Mammary epithelial cell (primary cell): ENCODE data around the gene MAMLD1.

ENCODE experiments used
- CTCF ChIP-seq, 2 donors: IDR thresholded peaks in 1 of 2; conservative IDR thresholded peaks in 1 of 2; 2 replicates each; pipeline ENCODE4 v1.5.1; 2011 to 2012; ENCODE audit warnings: inconsistent platforms in 2 of 2, low read length in 2 of 2, mild to moderate bottlenecking in 2 of 2, control low read depth in 1 of 2, low read depth in 1 of 2; ENCODE audit not compliant: insufficient read depth in 1 of 2; ENCODE audit errors: extremely low read depth in 1 of 2
- EZH2 ChIP-seq: IDR thresholded peaks from 2 replicates; pipeline ENCODE4 v1.6.1; 2012; ENCODE audit warnings: low read length, inconsistent platforms, borderline replicate concordance

DNA sequence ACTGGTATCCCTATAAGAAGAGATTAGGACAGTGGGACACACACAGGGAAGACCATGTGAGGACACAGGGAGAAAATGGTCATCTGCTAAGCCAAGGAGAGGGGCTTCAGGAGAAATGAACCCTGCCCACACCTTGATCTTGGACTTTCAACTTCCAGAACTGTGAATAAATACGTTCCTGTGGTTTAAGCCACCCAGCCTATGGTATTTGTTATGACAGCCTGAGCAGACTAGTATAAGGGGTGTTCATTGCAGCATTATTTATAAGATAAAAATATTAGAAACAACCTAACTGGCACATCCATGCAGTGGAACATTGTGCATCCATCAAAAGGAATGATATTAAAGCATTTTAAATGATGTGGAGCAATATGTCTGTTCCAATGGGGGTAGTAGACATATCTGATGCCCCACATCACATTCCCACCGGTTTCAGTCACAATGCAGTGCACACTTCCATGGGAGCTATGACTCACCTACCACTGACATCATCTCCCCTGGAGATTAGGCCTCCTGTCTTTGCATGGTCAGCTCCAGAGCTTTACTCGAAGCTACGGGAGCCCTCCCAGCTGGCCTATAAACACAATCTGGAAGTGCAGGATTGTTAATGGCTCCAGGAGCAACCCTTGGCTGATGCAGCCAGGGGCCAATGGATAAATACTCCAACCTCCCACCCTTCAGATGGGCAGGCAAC is 38.9 kb upstream of the MAMLD1 start:
- TF ChIP-seq CTCF (conservative IDR thresholded peaks at IDR 0.05 in 1 of 2, IDR thresholded peaks at IDR 0.05 in 1 of 2; ENCODE audit: extremely low read depth in 1 of 2, insufficient read depth in 1 of 2, low read depth in 1 of 2, low read length in 2 of 2), result no peak
- TF ChIP-seq EZH2, result no peak
